A549 (cell line): Measurements from ENCODE around the gene MCOLN1. TPM values are rescaled to one million over a fixed set of nuclear protein-coding genes. Genes with fewer than 3 reads are reported as not detected.

Experiments
- ATAC-seq, 2 experiments: fragments of 200-7000 bp in 1 of 2; fragments of >200 bp in 1 of 2; cut with Nextera tagmentation in 1 of 2; cut with Tn5 transposase in 1 of 2; 3 replicates each; pipeline versions ENCODE4 v1.8.0 to v1.9.1; 2018 to 2020; ENCODE audit warnings: mild to moderate bottlenecking in 1 of 2, moderate library complexity in 1 of 2
- CTCF ChIA-PET: fragments of 300-600 bp; sonication (Branson Sonifier 250); formaldehyde crosslinking; extraction: SDS; loops from one replicate; lab custom pipeline; 2021; ENCODE audit warnings: antibody characterized with exemption, inconsistent platforms; lab: Yijun Ruan, JAX
- POLR2A ChIA-PET: fragments of 350-600 bp; formaldehyde crosslinking; extraction: SDS; loops from one replicate; lab custom pipeline; 2021; ENCODE audit warnings: antibody characterized with exemption, inconsistent platforms; lab: Yijun Ruan, JAX
- DNase-seq, 2 experiments: peaks; one replicate each; pipeline versions ENCODE4 v3.0.0 to v3.0.0-alpha.2; 2011 to 2016; ENCODE audit warnings: low read depth in 1 of 2, low spot score in 1 of 2
- FAIRE-seq: peaks from 2 replicates; lab custom pipeline; 2011; peaks lifted over from hg19 to GRCh38; lab: Jason Lieb, UNC
- H3K27ac ChIP-seq, 2 experiments: fragments of >200 bp; sonication (Bioruptor Twin); formaldehyde crosslinking; 3 replicates each; pipeline ENCODE4 v1.5.1; 2016 to 2017
- H3K4me1 ChIP-seq: fragments of >200 bp; sonication (Bioruptor Twin); formaldehyde crosslinking; 3 replicates; pipeline ENCODE4 v1.6.1; 2016
- H3K4me2 ChIP-seq: fragments of >200 bp; sonication (Bioruptor Twin); formaldehyde crosslinking; 3 replicates; pipeline ENCODE4 v1.6.1; 2016
- H3K4me3 ChIP-seq: fragments of >200 bp; sonication (Bioruptor Twin); formaldehyde crosslinking; 3 replicates; pipeline ENCODE4 v1.5.1; 2016
- H3K9me3 ChIP-seq: fragments of >200 bp; sonication (Bioruptor Twin); formaldehyde crosslinking; 3 replicates; pipeline ENCODE4 v1.6.1; 2016
- BCL3 ChIP-seq: fragments of >200 bp; sonication (Bioruptor Twin); formaldehyde crosslinking; IDR thresholded peaks from 3 replicates; pipeline ENCODE4 v1.6.1; 2016
- BHLHE40 ChIP-seq: IDR thresholded peaks from 2 replicates; pipeline ENCODE4 v1.6.1; 2012; ENCODE audit warnings: low read depth, low read length, inconsistent platforms
- CEBPB ChIP-seq, 2 experiments: fragments of >200 bp in 1 of 2; sonication (Bioruptor Twin) in 1 of 2; formaldehyde crosslinking in 1 of 2; IDR thresholded peaks; 2 replicates each; pipeline ENCODE4 v1.6.1; 2012 to 2016
- CTCF ChIP-seq: fragments of >200 bp; sonication (Bioruptor Twin); formaldehyde crosslinking; IDR thresholded peaks from 3 replicates; pipeline ENCODE4 v1.5.1; 2016
- E2F6 ChIP-seq: IDR thresholded peaks from 2 replicates; pipeline ENCODE4 v1.6.1; 2012; ENCODE audit warnings: low read depth, borderline replicate concordance
- FOSL2 ChIP-seq, 2 experiments: fragments of 450-650 bp in 1 of 2; fragments of >200 bp in 1 of 2; sonication (Bioruptor Twin) in 1 of 2; formaldehyde crosslinking; IDR thresholded peaks; 2 replicates each; pipeline versions ENCODE4 v1.5.0 to v1.6.1; 2016 to 2020; ENCODE audit warnings: mild to moderate bottlenecking in 1 of 2, moderate library complexity in 1 of 2
- HMGXB4 ChIP-seq: fragments of 250-450 bp; sonication (Bioruptor Pico); IDR thresholded peaks from 2 replicates; pipeline ENCODE4 v1.5.0; 2021; ENCODE audit warnings: mild to moderate bottlenecking, moderate library complexity, borderline replicate concordance
- HOXB13 ChIP-seq: fragments of 250-450 bp; sonication (Bioruptor Pico); IDR thresholded peaks from 2 replicates; pipeline ENCODE4 v1.5.0; 2020; ENCODE audit warnings: low read depth, mild to moderate bottlenecking, moderate library complexity
- HOXB5 ChIP-seq: fragments of 250-450 bp; sonication (Bioruptor Pico); IDR thresholded peaks from 2 replicates; pipeline ENCODE4 v1.5.0; 2020; ENCODE audit warnings: mild to moderate bottlenecking, moderate library complexity
- KDM5A ChIP-seq: fragments of 200-600 bp; sonication (generic); IDR thresholded peaks from 2 replicates; pipeline ENCODE4 v1.6.1; 2016; ENCODE audit warnings: antibody characterized with exemption, mild to moderate bottlenecking
- MAFK ChIP-seq: fragments of 450-650 bp; IDR thresholded peaks from 2 replicates; pipeline ENCODE4 v1.6.1; 2014; ENCODE audit not compliant: partially characterized antibody
- MAX ChIP-seq: IDR thresholded peaks from 2 replicates; pipeline ENCODE4 v1.6.1; 2012
- MYC ChIP-seq: IDR thresholded peaks from 2 replicates; pipeline ENCODE4 v1.6.1; 2012; ENCODE audit warnings: mild to moderate bottlenecking, inconsistent platforms, low read length, improper control_type of control experiment, borderline replicate concordance
- NFE2L2 ChIP-seq: fragments of 150-350 bp; conservative IDR thresholded peaks from 2 replicates; pipeline ENCODE4 v1.6.1; 2014; ENCODE audit warnings: low read length
- NR3C1 ChIP-seq: fragments of >200 bp; sonication (Bioruptor Twin); formaldehyde crosslinking; IDR thresholded peaks from 3 replicates; pipeline ENCODE4 v1.6.1; 2017
- POLR2A ChIP-seq: IDR thresholded peaks from 2 replicates; pipeline ENCODE4 v1.6.1; 2012; ENCODE audit warnings: mild to moderate bottlenecking, low read length
- RCOR1 ChIP-seq: fragments of 150-350 bp; IDR thresholded peaks from 2 replicates; pipeline ENCODE4 v1.6.1; 2014; ENCODE audit warnings: antibody characterized with exemption, low read length, low read depth
- REST ChIP-seq: fragments of 200-600 bp; sonication (generic); IDR thresholded peaks from 2 replicates; pipeline ENCODE4 v1.6.1; 2016; ENCODE audit warnings: antibody characterized with exemption, mild to moderate bottlenecking, moderate library complexity
- RFX5 ChIP-seq: fragments of 450-650 bp; IDR thresholded peaks from 2 replicates; pipeline ENCODE4 v1.7.1; 2014; ENCODE audit warnings: antibody characterized with exemption, mild to moderate bottlenecking, moderate library complexity
- SMC3 ChIP-seq: fragments of >200 bp; sonication (Bioruptor Twin); formaldehyde crosslinking; IDR thresholded peaks from 3 replicates; pipeline ENCODE4 v1.6.1; 2018; ENCODE audit warnings: inconsistent platforms
- USF2 ChIP-seq: fragments of 450-650 bp; IDR thresholded peaks from 2 replicates; pipeline ENCODE4 v1.6.1; 2014; ENCODE audit warnings: antibody characterized with exemption
- ZFP36 ChIP-seq: fragments of 450-650 bp; IDR thresholded peaks from 2 replicates; pipeline ENCODE4 v1.6.1; 2014; ENCODE audit warnings: borderline replicate concordance; ENCODE audit not compliant: partially characterized antibody
- WGBS: methylation state at CpG from one replicate; pipeline ENCODE4 v1.1.6; 2017; ENCODE audit errors: missing lambda C conversion rate; 5-methylcytosine and 5-hydroxymethylcytosine counted together
- polyA plus RNA-seq, 4 experiments: library from polyadenylated mRNA; depleted of rRNA in 3 of 4; stranded (reverse); fragments of >200 nt; fragmentation: RNase III in 1 of 4; extraction: RNeasy Plus Mini Kit Qiagen cat#74134 plus additional on column Dnase treatment in 1 of 4; gene quantifications; 2 replicates in 3 of 4; 3 replicates in 1 of 4; pipeline ENCODE4 v1.2.3, GENCODE V29; 2011 to 2017

Gene MCOLN1
- polyA plus RNA-seq, 2 of the 4 experiments (the other 2 are of a cell fraction) = 13.1 to 13.4 TPM

- Histone ChIP-seq H3K9me3 (no peaks in the 10 kb centered on the region), H3K4me3 (peak overlapping the region; percentile 57), H3K27ac (peak overlapping the region; percentile 82 to 85), H3K4me2 (peak overlapping the region; percentile 98), H3K4me1 (peaks cover 23% of the 10 kb centered on the region)
- CTCF ChIA-PET = no interaction called here
- 13% methylated on average over 8 of the region's 33 CpGs for WGBS
- ATAC-seq (peak in 1 of 2 experiments; percentile 3; a peak in 3 of 6 replicates), DNase-seq (peak in 1 of 2 experiments; percentile 45), FAIRE-seq (no peak)
- TF ChIP-seq RCOR1 = no peak
- peak; percentile 89 for TF ChIP-seq USF2
- peak; percentile 20 for TF ChIP-seq MAFK
- TF ChIP-seq CTCF = no peak
- peak; percentile 88 for TF ChIP-seq MAX
- TF ChIP-seq KDM5A = no peak
- 0 out of 2 replicates have a peak, but pooled peaks have one; percentile 6 for TF ChIP-seq NFE2L2
- no peak for TF ChIP-seq ZFP36
- 0 out of 2 replicates have a peak, but pooled peaks have one; percentile 36 for TF ChIP-seq E2F6
- TF ChIP-seq RFX5 = no peak
- TF ChIP-seq MYC = no peak; the same call in 1 of the 2 replicates
- no peak for TF ChIP-seq BCL3
- peak; percentile 46; the same call in 1 of the 2 replicates for TF ChIP-seq REST
- 0 out of 2 replicates have a peak, but pooled peaks have one; percentile 29 for TF ChIP-seq HOXB13 (CRISPR knock-in tag)
- TF ChIP-seq HMGXB4 (CRISPR knock-in tag) = no peak
- TF ChIP-seq HOXB5 (CRISPR knock-in tag) = peak; percentile 47; the same call in 1 of the 2 replicates
- TF ChIP-seq BHLHE40 = no peak
- TF ChIP-seq POLR2A = peak; percentile 38
- TF ChIP-seq SMC3 = no peak
- no peak for TF ChIP-seq CEBPB (IDR thresholded peaks at IDR 0.05)
- no peak for TF ChIP-seq NR3C1
- no peak for TF ChIP-seq FOSL2 (IDR thresholded peaks at IDR 0.05)
- no peak for TF ChIP-seq FOSL2 (CRISPR knock-in tag; IDR thresholded peaks at IDR 0.05)
- POLR2A ChIA-PET = interaction anchor here (0.5 to 2.2 kb wide), 7 partner anchors 9 to 1003 kb away, joined by 3 to 12 read pairs (median 3); partner anchors contain the start of gene MCOLN1
Measured at GRCh38 chr19:7505682-7506384, 16.6 kb upstream of the MCOLN1 start.
